Activated naive CD4-positive, alpha-beta T cell treated with anti-CD3 and anti-CD28 coated beads, Interleukin-2, amount 50 U/mL, for 24 hours (primary cell): ENCODE data around the gene FRMD4A.
"Not testable (repeated sequence)": the region's sequence is repeated elsewhere in the genome, so short reads cannot be mapped to it uniquely, and the experiment has no call there.

Source experiments
- H3K27ac Mint-ChIP-seq: one replicate; pipeline ENCODE4 v1.8.0; 2021; ENCODE audit warnings: mild to moderate bottlenecking, mixed read lengths
- H3K27me3 Mint-ChIP-seq: one replicate; pipeline ENCODE4 v1.8.0; 2021; ENCODE audit warnings: mixed read lengths
- H3K36me3 Mint-ChIP-seq: one replicate; pipeline ENCODE4 v1.8.0; 2021; ENCODE audit warnings: mixed read lengths
- H3K4me1 Mint-ChIP-seq: one replicate; pipeline ENCODE4 v1.8.0; 2021; ENCODE audit warnings: mixed read lengths
- H3K4me3 Mint-ChIP-seq: one replicate; pipeline ENCODE4 v1.8.0; 2021; ENCODE audit warnings: mild to moderate bottlenecking, mixed read lengths
- H3K9me3 Mint-ChIP-seq: one replicate; pipeline ENCODE4 v1.8.0; 2021; ENCODE audit warnings: mixed read lengths

The FRMD4A gene

GRCh38 chr10:13869295-13869664, 461.4 kb downstream of the FRMD4A start:
- H3K27me3 Mint-ChIP-seq, result no peaks in the 10 kb centered on the region
- H3K27ac Mint-ChIP-seq, result no peak overlapping the region
- H3K36me3 Mint-ChIP-seq, result no peaks in the 10 kb centered on the region
- H3K9me3 Mint-ChIP-seq, result no peaks in the 10 kb centered on the region
- peaks cover 21% of the 10 kb centered on the region for H3K4me1 Mint-ChIP-seq
- no peak overlapping the region for H3K4me3 Mint-ChIP-seq

DNA sequence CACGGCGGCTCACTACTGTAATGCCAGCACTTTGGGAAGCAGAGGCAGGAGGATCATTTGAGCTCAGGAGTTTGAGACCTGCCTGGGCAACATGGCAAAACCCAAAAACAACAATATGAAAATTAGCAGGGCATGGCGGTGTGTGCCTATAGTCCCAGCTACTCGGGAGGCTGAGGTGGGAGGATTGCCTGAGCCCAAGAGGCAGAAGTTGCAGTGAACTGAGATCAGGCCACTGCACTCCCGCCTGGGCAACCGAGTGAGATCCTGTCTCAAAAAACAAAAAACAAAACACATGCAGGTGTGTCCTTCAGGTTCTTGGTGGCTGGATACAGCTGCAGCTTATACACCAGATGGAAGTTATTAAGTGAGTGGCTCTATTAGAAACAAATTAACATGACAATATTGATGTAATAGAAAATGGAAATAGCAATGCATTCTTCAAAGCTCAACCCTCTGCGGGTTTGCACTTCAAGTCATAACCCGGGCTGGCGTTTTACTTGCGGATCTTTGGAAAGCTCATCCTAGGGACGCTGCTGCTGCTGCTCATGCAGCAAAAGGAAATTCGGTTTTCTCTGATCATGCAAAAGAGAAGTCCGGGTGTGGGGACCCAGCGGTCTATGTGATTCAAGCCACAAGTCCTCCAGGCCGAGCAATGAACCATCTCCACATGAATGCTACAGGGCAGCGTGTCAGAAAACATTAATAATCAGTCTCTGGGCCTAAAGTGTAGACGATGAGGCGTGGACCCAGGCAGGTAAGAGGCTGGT, 462.0 kb downstream of the FRMD4A start:
- Mint-ChIP-seq H3K27me3 (no peaks in the 10 kb centered on the region), H3K4me1 (peaks cover 20% of the 10 kb centered on the region), H3K36me3 (no peaks in the 10 kb centered on the region), H3K4me3 (no peak overlapping the region), H3K27ac (no peak overlapping the region), H3K9me3 (no peaks in the 10 kb centered on the region)

DNA sequence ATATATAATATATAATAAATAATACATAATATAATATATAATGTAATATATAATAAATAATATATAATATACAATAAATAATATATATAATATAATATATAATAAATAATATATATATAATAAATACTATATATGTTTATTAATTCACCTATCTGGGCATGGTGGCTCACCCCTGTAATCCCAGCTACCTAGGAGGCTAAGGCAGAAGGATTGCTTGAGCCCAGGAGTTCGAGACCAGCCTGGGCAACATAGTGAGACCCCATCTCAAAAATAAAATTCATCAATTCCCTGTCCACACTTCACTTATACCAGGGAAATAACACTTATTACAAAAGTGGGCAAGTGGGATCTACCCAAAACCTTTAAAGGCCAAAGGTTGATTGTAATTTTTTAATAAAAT, 462.9 kb downstream of the FRMD4A start:
- H3K27ac Mint-ChIP-seq, result no peak overlapping the region
- H3K27me3 Mint-ChIP-seq, result no peaks in the 10 kb centered on the region
- no peaks in the 10 kb centered on the region for H3K9me3 Mint-ChIP-seq
- H3K4me3 Mint-ChIP-seq, result no peak overlapping the region
- no peaks in the 10 kb centered on the region for H3K36me3 Mint-ChIP-seq
- peaks cover 19% of the 10 kb centered on the region for H3K4me1 Mint-ChIP-seq

GRCh38 chr10:13865758-13866491, 464.8 kb downstream of the FRMD4A start:
- Mint-ChIP-seq H3K4me3 (no peak overlapping the region), H3K36me3 (no peaks in the 10 kb centered on the region), H3K27ac (no peak overlapping the region), H3K4me1 (peaks cover 32% of the 10 kb centered on the region), H3K27me3 (no peaks in the 10 kb centered on the region), H3K9me3 (no peaks in the 10 kb centered on the region)

- not testable (repeated sequence) for H3K36me3 Mint-ChIP-seq, H3K27me3 Mint-ChIP-seq, H3K27ac Mint-ChIP-seq
Measured at GRCh38 chr10:13865220-13865619, 465.5 kb downstream of the FRMD4A start.

GRCh38 chr10:13862546-13863233, 468.0 kb downstream of the FRMD4A start:
- Mint-ChIP-seq H3K4me1 (peaks cover 26% of the 10 kb centered on the region), H3K27ac (peak overlapping the region; percentile 80), H3K9me3 (no peaks in the 10 kb centered on the region), H3K27me3 (no peaks in the 10 kb centered on the region), H3K4me3 (peak overlapping the region; percentile 31), H3K36me3 (no peaks in the 10 kb centered on the region)

More at GRCh38 chr10:13865220-13865619, 465.5 kb downstream of the FRMD4A start:
- H3K4me3 Mint-ChIP-seq, H3K9me3 Mint-ChIP-seq: not testable (repeated sequence)
- H3K4me1 Mint-ChIP-seq, result peaks cover 32% of the 10 kb centered on the region

DNA sequence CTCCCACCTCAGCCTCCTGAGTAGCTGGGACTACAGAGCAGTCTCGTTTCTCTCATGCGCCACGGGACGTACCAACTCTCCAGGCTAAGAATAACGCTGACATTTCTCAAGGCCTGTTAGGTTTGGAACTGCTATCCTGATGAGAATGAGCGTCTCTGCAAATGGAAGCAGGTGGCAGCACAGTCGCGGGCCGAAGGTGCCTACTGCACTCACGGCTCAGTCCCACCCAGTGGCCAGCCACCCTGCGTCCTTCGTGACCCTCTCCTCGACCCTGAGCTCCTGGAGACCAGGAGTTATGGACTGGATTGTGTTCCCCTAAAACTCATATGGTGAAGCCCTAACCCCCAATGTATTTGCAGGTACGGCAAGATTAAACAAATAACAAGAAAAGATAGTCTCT, 469.8 kb downstream of the FRMD4A start:
- no peak overlapping the region for H3K27ac Mint-ChIP-seq
- H3K9me3 Mint-ChIP-seq, result no peaks in the 10 kb centered on the region
- H3K27me3 Mint-ChIP-seq, result no peaks in the 10 kb centered on the region
- H3K36me3 Mint-ChIP-seq, result no peaks in the 10 kb centered on the region
- H3K4me1 Mint-ChIP-seq, result peaks cover 26% of the 10 kb centered on the region
- no peak overlapping the region for H3K4me3 Mint-ChIP-seq

- Mint-ChIP-seq H3K4me3 (no peak overlapping the region), H3K27me3 (no peaks in the 10 kb centered on the region), H3K27ac (no peak overlapping the region), H3K4me1 (peaks cover 26% of the 10 kb centered on the region), H3K9me3 (no peaks in the 10 kb centered on the region), H3K36me3 (no peaks in the 10 kb centered on the region)
Measured at GRCh38 chr10:13859979-13860654, 470.6 kb downstream of the FRMD4A start.

- Mint-ChIP-seq H3K4me3 (no peak overlapping the region), H3K4me1 (peaks cover 22% of the 10 kb centered on the region), H3K9me3 (no peaks in the 10 kb centered on the region), H3K36me3 (no peaks in the 10 kb centered on the region), H3K27ac (no peak overlapping the region), H3K27me3 (no peaks in the 10 kb centered on the region)
Measured at GRCh38 chr10:13858709-13859108, 472.0 kb downstream of the FRMD4A start.

DNA sequence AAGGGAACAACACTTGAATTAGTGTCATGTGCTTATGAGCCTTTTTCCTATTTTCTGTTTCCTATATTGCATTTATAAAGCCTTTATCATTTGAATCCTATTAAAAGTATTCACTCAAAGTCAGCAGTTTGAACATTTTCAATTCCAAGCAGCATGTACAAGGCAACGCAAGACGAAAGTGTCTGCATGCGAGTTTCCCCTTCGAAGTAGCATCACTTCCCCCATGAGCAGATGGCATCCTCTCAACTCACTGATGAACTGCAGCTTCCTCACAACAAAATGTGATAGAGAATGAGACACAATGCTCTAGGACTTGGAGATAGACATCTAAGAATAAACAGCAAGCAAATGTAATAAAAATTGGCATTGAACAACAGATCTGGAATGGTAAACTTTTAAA, 473.3 kb downstream of the FRMD4A start:
- Mint-ChIP-seq H3K36me3 (no peaks in the 10 kb centered on the region), H3K9me3 (no peaks in the 10 kb centered on the region), H3K27ac (no peak overlapping the region), H3K4me3 (no peak overlapping the region), H3K27me3 (no peaks in the 10 kb centered on the region), H3K4me1 (peaks cover 19% of the 10 kb centered on the region)

DNA sequence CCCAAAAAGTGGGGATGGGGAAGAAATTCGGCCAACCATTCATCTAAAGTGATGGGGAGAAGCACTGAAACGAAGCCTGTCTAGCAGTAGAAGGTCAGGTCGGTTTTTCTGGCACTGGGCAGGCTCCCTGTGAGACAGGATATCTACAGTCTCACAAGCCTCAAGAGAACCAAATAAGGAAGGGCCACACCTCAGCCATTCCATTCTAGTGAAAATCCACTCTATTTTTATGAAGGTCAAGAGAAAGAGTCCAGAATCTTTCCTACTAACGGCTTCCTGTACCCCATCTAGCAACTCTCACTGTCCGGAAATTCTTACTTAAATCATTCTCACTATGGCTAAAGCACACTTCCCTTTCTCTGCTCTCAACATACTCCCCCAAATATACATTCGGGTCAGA, 476.9 kb downstream of the FRMD4A start:
- no peak overlapping the region for H3K4me3 Mint-ChIP-seq
- peaks cover 6% of the 10 kb centered on the region for H3K4me1 Mint-ChIP-seq
- no peaks in the 10 kb centered on the region for H3K27me3 Mint-ChIP-seq
- H3K36me3 Mint-ChIP-seq, result no peaks in the 10 kb centered on the region
- H3K27ac Mint-ChIP-seq, result no peak overlapping the region
- H3K9me3 Mint-ChIP-seq, result no peaks in the 10 kb centered on the region

- peaks cover 12% of the 10 kb centered on the region for H3K4me1 Mint-ChIP-seq
- no peak overlapping the region for H3K27ac Mint-ChIP-seq
- no peaks in the 10 kb centered on the region for H3K36me3 Mint-ChIP-seq
- H3K9me3 Mint-ChIP-seq, result no peaks in the 10 kb centered on the region
- no peaks in the 10 kb centered on the region for H3K27me3 Mint-ChIP-seq
- H3K4me3 Mint-ChIP-seq, result no peak overlapping the region
Measured at GRCh38 chr10:13852872-13853271, 477.9 kb downstream of the FRMD4A start.

GRCh38 chr10:13851906-13852305, 478.8 kb downstream of the FRMD4A start:
- Mint-ChIP-seq H3K27me3 (no peaks in the 10 kb centered on the region), H3K4me1 (peaks cover 22% of the 10 kb centered on the region), H3K36me3 (no peaks in the 10 kb centered on the region), H3K27ac (no peak overlapping the region), H3K9me3 (no peaks in the 10 kb centered on the region), H3K4me3 (no peak overlapping the region)

GRCh38 chr10:13848520-13849445, 481.9 kb downstream of the FRMD4A start:
- no peak overlapping the region for H3K27ac Mint-ChIP-seq
- no peaks in the 10 kb centered on the region for H3K9me3 Mint-ChIP-seq
- no peaks in the 10 kb centered on the region for H3K36me3 Mint-ChIP-seq
- peaks cover 28% of the 10 kb centered on the region for H3K4me1 Mint-ChIP-seq
- H3K4me3 Mint-ChIP-seq, result no peak overlapping the region
- no peaks in the 10 kb centered on the region for H3K27me3 Mint-ChIP-seq

- Mint-ChIP-seq H3K4me1 (peaks cover 23% of the 10 kb centered on the region), H3K27me3 (no peaks in the 10 kb centered on the region), H3K4me3 (no peak overlapping the region), H3K9me3 (no peaks in the 10 kb centered on the region), H3K27ac (no peak overlapping the region), H3K36me3 (no peaks in the 10 kb centered on the region)
Measured at GRCh38 chr10:13847201-13847631, 483.5 kb downstream of the FRMD4A start.
